ENCODE results near the gene SLC46A2. TPM values are rescaled to one million over a fixed set of nuclear protein-coding genes. Genes with fewer than 3 reads are reported as not detected.

The SLC46A2 gene
- total and polyA plus RNA-seq, 8 donors, result 0.26 to 13.0 (median 1.1) TPM

DNA sequence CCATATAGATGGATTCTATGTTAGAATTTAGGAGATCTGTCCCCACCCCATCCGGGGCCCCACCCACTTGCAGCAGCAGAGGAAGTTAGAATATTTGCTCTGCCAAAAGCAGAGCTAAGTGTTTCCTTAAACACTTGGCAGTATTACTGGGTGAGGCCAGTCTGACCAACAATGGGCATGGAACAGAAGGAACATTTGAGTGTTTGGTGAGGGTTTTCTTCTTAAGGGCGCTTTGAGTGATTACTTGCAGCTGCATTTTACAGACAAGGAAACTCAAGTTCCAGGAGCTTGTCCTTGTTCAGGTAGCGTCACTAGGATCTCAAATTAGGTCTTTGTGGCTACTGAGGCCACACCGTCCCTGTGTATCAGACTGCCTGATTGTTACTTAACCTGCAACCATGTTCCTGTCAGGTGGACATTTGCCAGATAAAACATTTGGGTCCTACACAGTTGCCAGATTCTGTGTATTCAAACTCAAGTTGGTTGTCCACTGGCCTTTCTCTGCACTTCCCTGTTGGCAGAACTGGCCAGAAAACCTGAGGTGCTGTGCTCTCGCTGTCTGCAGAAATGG, 59.3 kb downstream of the SLC46A2 start:
- Histone ChIP-seq H3K4me1 (peaks cover 10 to 13% of the 10 kb centered on the region in 2 donors), H3K4me3 (no peak overlapping the region), H3K27ac (peak overlapping the region; percentile 75 to 81), H3K9me3 (no peaks in the 10 kb centered on the region), H3K27me3 (no peaks in the 10 kb centered on the region), H3K36me3 (peaks cover 0 to 7% of the 10 kb centered on the region in 2 donors)
- ATAC-seq (peak; percentile 91), DNase-seq (peak in 3 of 4 donors; percentile 70 to 84 (median 80))
- intact Hi-C loops (cut with DNase I), result no loop called here
- TF ChIP-seq, protein P1, sequence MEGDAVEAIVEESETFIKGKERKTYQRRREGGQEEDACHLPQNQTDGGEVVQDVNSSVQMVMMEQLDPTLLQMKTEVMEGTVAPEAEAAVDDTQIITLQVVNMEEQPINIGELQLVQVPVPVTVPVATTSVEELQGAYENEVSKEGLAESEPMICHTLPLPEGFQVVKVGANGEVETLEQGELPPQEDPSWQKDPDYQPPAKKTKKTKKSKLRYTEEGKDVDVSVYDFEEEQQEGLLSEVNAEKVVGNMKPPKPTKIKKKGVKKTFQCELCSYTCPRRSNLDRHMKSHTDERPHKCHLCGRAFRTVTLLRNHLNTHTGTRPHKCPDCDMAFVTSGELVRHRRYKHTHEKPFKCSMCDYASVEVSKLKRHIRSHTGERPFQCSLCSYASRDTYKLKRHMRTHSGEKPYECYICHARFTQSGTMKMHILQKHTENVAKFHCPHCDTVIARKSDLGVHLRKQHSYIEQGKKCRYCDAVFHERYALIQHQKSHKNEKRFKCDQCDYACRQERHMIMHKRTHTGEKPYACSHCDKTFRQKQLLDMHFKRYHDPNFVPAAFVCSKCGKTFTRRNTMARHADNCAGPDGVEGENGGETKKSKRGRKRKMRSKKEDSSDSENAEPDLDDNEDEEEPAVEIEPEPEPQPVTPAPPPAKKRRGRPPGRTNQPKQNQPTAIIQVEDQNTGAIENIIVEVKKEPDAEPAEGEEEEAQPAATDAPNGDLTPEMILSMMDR (IDR thresholded peaks at IDR 0.05), result no peak

Other genes with a start within 250 kb of the SLC46A2 start
- gene INIP, start 172.8 kb downstream of the SLC46A2 start, total RNA-seq, result 10 to 100 TPM; 22.8 to 25.4 TPM
- 10 to 100 TPM; 31.4 to 41.3 (median 35.5) TPM for gene INIP, start 172.8 kb downstream of the SLC46A2 start, polyA plus RNA-seq (ENCODE audit: insufficient read length in 6 of 6)
- 10 to 100 TPM; 51.2 to 69.4 TPM for gene SNX30, start 140.1 kb downstream of the SLC46A2 start, total RNA-seq
- 10 to 100 TPM; 22.4 to 39.1 (median 30.2) TPM for gene SNX30, start 140.1 kb downstream of the SLC46A2 start, polyA plus RNA-seq (ENCODE audit: insufficient read length in 6 of 6)
- 1 to 10 TPM; 1.0 to 3.4 TPM for gene ZNF883, start 121.3 kb upstream of the SLC46A2 start, total RNA-seq
- gene ZNF883, start 121.3 kb upstream of the SLC46A2 start, polyA plus RNA-seq (ENCODE audit: insufficient read length in 6 of 6), result 1 to 10 TPM; 6.2 to 8.8 (median 7.7) TPM
- 1 to 10 TPM; 1.8 to 2.2 TPM for gene ZFP37, start 165.8 kb upstream of the SLC46A2 start, total RNA-seq
- gene ZFP37, start 165.8 kb upstream of the SLC46A2 start, polyA plus RNA-seq (ENCODE audit: insufficient read length in 6 of 6), result 10 to 100 TPM; 11.8 to 15.2 (median 13.5) TPM

All from left lung (tissue), 10 donors.